ENCODE results near the gene PDE4C.

GRCh38 chr19:18192673-18193387 is 33.4 kb downstream of the PDE4C start, which contains the start of gene MPV17L2:
- peak in 3 of 11 experiments; percentile 4 to 51 (median 25) for TF ChIP-seq CTCF (IDR thresholded peaks at IDR 0.05 in 8 of 11, conservative IDR thresholded peaks at IDR 0.05 in 3 of 11)
- peak; percentile 94 to 98 (median 97) for TF ChIP-seq POLR2AphosphoS5 (IDR thresholded peaks at IDR 0.05)
- TF ChIP-seq POLR2A (IDR thresholded peaks at IDR 0.05), result peak in 2 of 3 donors; percentile 65 to 93
